Stomach (tissue), 9 donors: ENCODE results near the gene PRR12. TPM values are rescaled to one million over a fixed set of nuclear protein-coding genes. Genes with fewer than 3 reads are reported as not detected.

Experiments
- DNase-seq, 2 donors: peaks; one replicate each; pipeline versions ENCODE4 v3.0.0 to v3.0.0-alpha.2; 2013 to 2019
- H3K27ac ChIP-seq, 5 donors: fragments of 200-600 bp in 4 of 5; sonication (generic) in 4 of 5; one replicate each; pipeline ENCODE4 v1.5.1; 2013 to 2019; ENCODE audit warnings: mild to moderate bottlenecking in 1 of 5, moderate library complexity in 1 of 5
- H3K27me3 ChIP-seq, 3 donors: fragments of 200-600 bp; sonication (generic); one replicate each; pipeline ENCODE4 v1.5.1; 2017 to 2019; ENCODE audit warnings: mixed run types in 1 of 3
- H3K36me3 ChIP-seq, 4 donors: fragments of 200-600 bp; sonication (generic); 1 replicate in 3 of 4; 2 replicates in 1 of 4; pipeline ENCODE4 v1.5.1; 2016 to 2019
- H3K4me1 ChIP-seq, 4 donors: fragments of 200-600 bp; sonication (generic); one replicate each; pipeline ENCODE4 v1.5.1; 2016 to 2019
- H3K4me3 ChIP-seq, 4 donors: fragments of 200-600 bp; sonication (generic) in 3 of 4; one replicate each; pipeline ENCODE4 v1.5.1; 2016 to 2019; ENCODE audit warnings: mild to moderate bottlenecking in 1 of 4
- H3K9me3 ChIP-seq, 4 donors: fragments of 200-600 bp; sonication (generic); one replicate each; pipeline ENCODE4 v1.5.1; 2016 to 2019
- CTCF ChIP-seq, 7 experiments: fragments of 450-650 bp in 4 of 7; fragments of 200-600 bp in 3 of 7; sonication (generic) in 3 of 7; IDR thresholded peaks; one replicate each; pipeline ENCODE4 v1.5.1; 2016 to 2019; ENCODE audit warnings: antibody characterized with exemption in 7 of 7, control low read depth in 2 of 7, mild to moderate bottlenecking in 1 of 7
- EP300 ChIP-seq: sonication (generic); formaldehyde crosslinking; IDR thresholded peaks from one replicate; pipeline ENCODE4 v1.6.1; 2017; ENCODE audit warnings: antibody characterized with exemption
- POLR2A ChIP-seq, 4 donors: fragments of 450-650 bp; IDR thresholded peaks; one replicate each; pipeline ENCODE4 v1.6.1; 2016; ENCODE audit warnings: antibody characterized with exemption in 4 of 4, control low read depth in 2 of 4, mild to moderate bottlenecking in 1 of 4, moderate library complexity in 1 of 4
- POLR2AphosphoS5 ChIP-seq, 3 donors: sonication (generic); formaldehyde crosslinking; IDR thresholded peaks; one replicate each; pipeline ENCODE4 v1.6.1; 2016; ENCODE audit warnings: antibody characterized with exemption in 3 of 3
- WGBS, 5 donors: extraction: QIAGEN DNeasy Blood & Tissue Kit in 3 of 5; methylation state at CpG; one replicate each; pipeline versions ENCODE4 v1.1.5 to v1.1.7; 2013 to 2018; 5-methylcytosine and 5-hydroxymethylcytosine counted together
- intact Hi-C: fragments of 100-400 bp; cut with DNase I; formaldehyde crosslinking; loops from one replicate; pipeline ENCODE4 v1.15.1; 2023; ENCODE audit warnings: low total_unique reads
- polyA plus RNA-seq, 3 donors: library from polyadenylated mRNA; stranded (reverse); fragments of 200-250 nt; gene quantifications; one replicate each; pipeline ENCODE4 v1.2.3, GENCODE V29; 2013
- total RNA-seq, 5 donors: library from RNA; depleted of rRNA; stranded (reverse); fragments of >200 nt; gene quantifications; one replicate each; pipeline versions ENCODE4 v1.1.0 to v1.2.3, GENCODE V29; 2014 to 2016
- donor health status: healthy with polysubstance abuse.
- donor health status: Bipolar disorder and iron deficiency.
- donor health status: healthy.

The PRR12 gene
- total and polyA plus RNA-seq, 8 donors: 3.1 to 88.3 (median 11.0) TPM

DNA sequence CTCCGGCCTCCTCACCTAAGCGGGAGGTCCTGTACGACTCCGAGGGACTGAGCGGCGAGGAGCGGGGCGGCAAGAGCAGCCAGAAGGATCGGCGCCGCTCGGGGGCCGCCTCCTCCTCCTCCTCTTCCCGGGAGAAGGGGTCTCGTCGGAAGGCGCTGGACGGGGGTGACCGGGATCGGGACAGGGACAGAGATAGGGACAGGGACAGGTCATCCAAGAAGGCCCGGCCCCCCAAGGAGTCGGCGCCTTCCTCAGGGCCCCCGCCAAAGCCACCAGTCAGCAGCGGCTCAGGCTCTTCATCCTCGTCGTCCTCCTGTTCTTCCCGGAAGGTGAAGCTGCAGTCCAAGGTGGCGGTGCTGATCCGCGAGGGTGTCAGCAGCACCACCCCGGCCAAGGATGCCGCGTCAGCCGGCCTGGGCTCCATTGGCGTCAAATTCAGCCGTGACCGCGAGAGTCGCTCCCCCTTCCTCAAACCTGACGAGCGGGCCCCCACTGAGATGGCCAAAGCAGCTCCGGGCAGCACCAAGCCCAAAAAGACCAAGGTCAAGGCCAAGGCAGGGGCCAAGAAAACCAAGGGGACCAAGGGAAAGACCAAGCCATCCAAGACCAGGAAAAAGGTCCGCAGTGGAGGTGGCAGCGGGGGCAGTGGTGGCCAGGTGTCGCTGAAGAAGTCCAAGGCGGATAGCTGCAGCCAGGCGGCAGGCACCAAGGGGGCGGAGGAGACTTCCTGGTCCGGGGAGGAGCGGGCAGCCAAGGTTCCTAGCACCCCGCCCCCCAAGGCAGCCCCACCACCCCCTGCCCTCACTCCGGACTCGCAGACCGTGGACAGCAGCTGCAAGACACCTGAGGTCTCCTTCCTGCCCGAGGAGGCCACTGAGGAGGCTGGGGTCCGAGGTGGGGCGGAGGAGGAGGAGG, 61.8 kb downstream of the PRR12 start:
- Histone ChIP-seq H3K27me3 (no peaks in the 10 kb centered on the region), H3K4me3 (no peak overlapping the region), H3K27ac (no peak overlapping the region), H3K4me1 (no peaks in the 10 kb centered on the region), H3K36me3 (peaks cover 77 to 100% (median 100%) of the 10 kb centered on the region in 4 donors), H3K9me3 (no peaks in the 10 kb centered on the region)
- intact Hi-C loops: no loop called here
- no peak for TF ChIP-seq CTCF (IDR thresholded peaks at IDR 0.05)
- TF ChIP-seq POLR2AphosphoS5 (IDR thresholded peaks at IDR 0.05): no peak
- TF ChIP-seq EP300: no peak
- no peak for TF ChIP-seq POLR2A (IDR thresholded peaks at IDR 0.05)
- WGBS, 5 donors: 93 to 95% (median 95%) methylated on average over 51 to 58 of the region's 58 CpGs
- no peak for DNase-seq

GRCh38 chr19:49653466-49653806, 62.5 kb downstream of the PRR12 start:
- intact Hi-C loops: no loop called here
- H3K4me3 ChIP-seq: no peak overlapping the region
- no peaks in the 10 kb centered on the region for H3K4me1 ChIP-seq
- H3K27ac ChIP-seq: no peak overlapping the region
- H3K27me3 ChIP-seq: no peaks in the 10 kb centered on the region
- no peak for DNase-seq
- H3K9me3 ChIP-seq: no peaks in the 10 kb centered on the region
- WGBS, 5 donors: 85 to 92% (median 89%) methylated on average over 13 of the region's 13 CpGs
- TF ChIP-seq POLR2AphosphoS5 (IDR thresholded peaks at IDR 0.05): no peak
- TF ChIP-seq POLR2A (IDR thresholded peaks at IDR 0.05): no peak
- no peak for TF ChIP-seq CTCF (IDR thresholded peaks at IDR 0.05)
- TF ChIP-seq EP300: no peak
- H3K36me3 ChIP-seq: peaks cover 83 to 100% (median 100%) of the 10 kb centered on the region in 4 donors

GRCh38 chr19:49654581-49654980, 63.6 kb downstream of the PRR12 start:
- Histone ChIP-seq H3K36me3 (peaks cover 91 to 100% (median 100%) of the 10 kb centered on the region in 4 donors), H3K4me3 (no peak overlapping the region), H3K27ac (no peak overlapping the region), H3K9me3 (no peaks in the 10 kb centered on the region), H3K27me3 (no peaks in the 10 kb centered on the region), H3K4me1 (no peaks in the 10 kb centered on the region)
- intact Hi-C loops: no loop called here
- 77 to 86% (median 84%) methylated on average over 10 of the region's 10 CpGs for WGBS, 5 donors
- TF ChIP-seq POLR2A (IDR thresholded peaks at IDR 0.05) (no peak), EP300 (no peak), POLR2AphosphoS5 (IDR thresholded peaks at IDR 0.05) (no peak), CTCF (IDR thresholded peaks at IDR 0.05) (no peak)
- no peak for DNase-seq

DNA sequence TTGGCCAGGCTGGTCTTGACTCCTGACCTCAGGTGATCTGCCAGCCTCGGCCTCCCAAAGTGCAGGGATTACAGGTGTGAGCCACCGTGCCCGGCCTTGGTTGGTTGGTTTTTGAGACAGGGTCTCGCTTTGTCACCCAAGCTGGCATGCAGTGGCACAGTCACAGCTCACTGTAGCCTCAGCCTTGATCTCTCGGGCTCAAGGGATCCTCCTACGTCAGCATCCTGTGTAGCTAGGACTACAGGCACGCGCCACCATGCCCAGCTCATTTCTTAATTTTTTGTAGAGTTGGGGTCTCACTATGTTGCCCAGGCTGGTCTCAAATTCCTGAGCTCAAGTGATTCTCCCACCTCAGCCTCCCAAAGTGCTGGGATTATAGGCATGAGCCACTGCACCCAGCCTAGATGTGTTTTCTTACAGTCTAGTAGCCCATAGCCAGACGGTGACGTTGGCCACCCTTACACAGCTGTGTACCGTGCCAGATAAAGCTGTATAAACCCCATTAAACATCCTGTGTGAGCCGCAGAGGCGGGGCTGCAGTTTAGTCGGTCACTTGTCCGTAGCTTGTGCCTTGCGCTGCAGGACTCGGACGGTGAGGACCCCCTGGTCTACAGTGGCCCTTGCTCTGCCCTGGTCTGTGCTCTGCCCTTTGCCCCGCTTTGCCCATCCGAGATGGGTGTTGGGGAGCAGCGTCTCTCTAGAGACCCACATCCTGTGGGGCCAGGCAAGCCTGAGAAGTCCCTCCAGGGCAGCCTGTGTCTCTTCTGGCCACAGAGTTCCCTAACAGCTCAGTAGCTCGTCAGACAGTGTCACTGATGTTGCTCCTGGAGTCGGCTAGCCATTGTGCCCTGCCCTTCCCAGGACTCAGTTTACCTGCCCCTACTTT, 64.8 kb downstream of the PRR12 start:
- Histone ChIP-seq H3K27ac (no peak overlapping the region), H3K27me3 (no peaks in the 10 kb centered on the region), H3K4me1 (no peaks in the 10 kb centered on the region), H3K36me3 (peaks cover 90 to 100% (median 100%) of the 10 kb centered on the region in 4 donors), H3K4me3 (no peak overlapping the region), H3K9me3 (no peaks in the 10 kb centered on the region)
- 87 to 90% (median 89%) methylated on average over 22 to 23 of the region's 23 CpGs for WGBS, 5 donors
- TF ChIP-seq EP300 (no peak), CTCF (IDR thresholded peaks at IDR 0.05) (no peak), POLR2A (IDR thresholded peaks at IDR 0.05) (no peak), POLR2AphosphoS5 (IDR thresholded peaks at IDR 0.05) (no peak)
- intact Hi-C loops: no loop called here
- no peak for DNase-seq
